MM.1S (cell line): ENCODE measurements around the gene NUP210.

Experiments
- DNase-seq: peaks from one replicate; pipeline ENCODE4 v3.0.0-alpha.2; 2015
- H2AFZ ChIP-seq: fragments of 300-600 bp; sonication (generic); 2 replicates; pipeline ENCODE4 v1.6.0; 2016; ENCODE audit warnings: antibody characterized with exemption, low read length
- H3F3A ChIP-seq: fragments of 300-600 bp; sonication (generic); 2 replicates; pipeline ENCODE4 v1.6.1; 2016; ENCODE audit warnings: mild to moderate bottlenecking, antibody characterized with exemption, low read length, moderate library complexity, mixed read lengths; ENCODE audit not compliant: insufficient read depth
- H3K27ac ChIP-seq: fragments of 300-600 bp; sonication (generic); 2 replicates; pipeline ENCODE4 v1.5.1; 2016; ENCODE audit warnings: mild to moderate bottlenecking, low read length
- H3K27me3 ChIP-seq: fragments of 300-600 bp; sonication (generic); replicated peaks from 2 replicates; pipeline ENCODE4 v1.6.0; 2016; ENCODE audit warnings: low read length; ENCODE audit not compliant: insufficient read depth
- H3K36me3 ChIP-seq: fragments of 300-600 bp; sonication (generic); replicated peaks from 2 replicates; pipeline ENCODE4 v1.6.1; 2016; ENCODE audit warnings: mild to moderate bottlenecking, low read length, mixed read lengths; ENCODE audit not compliant: insufficient read depth
- H3K4me1 ChIP-seq: fragments of 300-600 bp; sonication (generic); 2 replicates; pipeline ENCODE4 v1.6.1; 2016; ENCODE audit warnings: low read length, mixed read lengths
- H3K4me2 ChIP-seq: fragments of 300-600 bp; sonication (generic); 2 replicates; pipeline ENCODE4 v1.6.0; 2016; ENCODE audit warnings: low read depth, low read length
- H3K4me3 ChIP-seq: fragments of 300-600 bp; sonication (generic); 2 replicates; pipeline ENCODE4 v1.5.1; 2016; ENCODE audit warnings: low read length, mixed read lengths
- H3K79me2 ChIP-seq: fragments of 300-600 bp; sonication (generic); 2 replicates; pipeline ENCODE4 v1.6.1; 2016; ENCODE audit warnings: mixed run types, low read length, mixed read lengths
- H3K9ac ChIP-seq: fragments of 300-600 bp; sonication (generic); 2 replicates; pipeline ENCODE4 v1.6.1; 2016; ENCODE audit warnings: low read length, mixed read lengths
- H3K9me2 ChIP-seq: fragments of 300-600 bp; sonication (generic); replicated peaks from 2 replicates; pipeline ENCODE4 v1.6.1; 2016; ENCODE audit warnings: mild to moderate bottlenecking, low read length, mixed read lengths; ENCODE audit not compliant: insufficient read depth
- H3K9me3 ChIP-seq: fragments of 300-600 bp; sonication (generic); replicated peaks from 2 replicates; pipeline ENCODE4 v1.6.1; 2016; ENCODE audit warnings: mild to moderate bottlenecking, low read length, mixed read lengths; ENCODE audit not compliant: insufficient read depth
- H4K20me1 ChIP-seq: fragments of 300-600 bp; sonication (generic); 2 replicates; pipeline ENCODE4 v1.6.1; 2016; ENCODE audit warnings: mild to moderate bottlenecking, low read length, moderate library complexity, mixed read lengths; ENCODE audit not compliant: insufficient read depth
- EZH2 ChIP-seq: fragments of 300-600 bp; sonication (generic); optimal IDR thresholded peaks from 2 replicates; pipeline ENCODE3; 2017; ENCODE audit warnings: low read depth, mild to moderate bottlenecking, antibody characterized with exemption, low read length, mixed read lengths
- EZH2phosphoT487 ChIP-seq: fragments of 300-600 bp; sonication (generic); IDR thresholded peaks from 2 replicates; pipeline ENCODE4 v1.6.1; 2018; ENCODE audit warnings: antibody characterized with exemption, low read length
- TF ChIP-seq, protein P1 (sequence below): fragments of 300-600 bp; sonication (generic); IDR thresholded peaks from 2 replicates; pipeline ENCODE4 v1.5.1; 2016; ENCODE audit warnings: antibody characterized with exemption, low read length, mixed read lengths

Gene NUP210

GRCh38 chr3:13280811-13281506, 139.2 kb downstream of the NUP210 start:
- 0 out of 2 replicates have a peak, but pooled peaks cover 5% of the 10 kb centered on the region for H3K4me1 ChIP-seq
- H3K36me3 ChIP-seq, result no peaks in the 10 kb centered on the region
- TF ChIP-seq EZH2, result no peak
- H3K9me3 ChIP-seq, result no peaks in the 10 kb centered on the region
- no peaks in the 10 kb centered on the region; the same call in 1 of the 2 replicates for H3F3A ChIP-seq
- no peaks in the 10 kb centered on the region for H4K20me1 ChIP-seq
- H3K9ac ChIP-seq, result no peak overlapping the region
- no peaks in the 10 kb centered on the region for H3K79me2 ChIP-seq
- no peak overlapping the region for H2AFZ ChIP-seq
- no peaks in the 10 kb centered on the region for H3K9me2 ChIP-seq
- H3K27me3 ChIP-seq, result peaks cover 7% of the 10 kb centered on the region
- DNase-seq, result no peak
- no peak overlapping the region for H3K4me2 ChIP-seq
- H3K27ac ChIP-seq, result no peak overlapping the region
- H3K4me3 ChIP-seq, result no peak overlapping the region

GRCh38 chr3:13280122-13280790, 139.9 kb downstream of the NUP210 start:
- no peak for DNase-seq
- no peaks in the 10 kb centered on the region for H4K20me1 ChIP-seq
- H3K36me3 ChIP-seq, result no peaks in the 10 kb centered on the region
- TF ChIP-seq, protein P1, sequence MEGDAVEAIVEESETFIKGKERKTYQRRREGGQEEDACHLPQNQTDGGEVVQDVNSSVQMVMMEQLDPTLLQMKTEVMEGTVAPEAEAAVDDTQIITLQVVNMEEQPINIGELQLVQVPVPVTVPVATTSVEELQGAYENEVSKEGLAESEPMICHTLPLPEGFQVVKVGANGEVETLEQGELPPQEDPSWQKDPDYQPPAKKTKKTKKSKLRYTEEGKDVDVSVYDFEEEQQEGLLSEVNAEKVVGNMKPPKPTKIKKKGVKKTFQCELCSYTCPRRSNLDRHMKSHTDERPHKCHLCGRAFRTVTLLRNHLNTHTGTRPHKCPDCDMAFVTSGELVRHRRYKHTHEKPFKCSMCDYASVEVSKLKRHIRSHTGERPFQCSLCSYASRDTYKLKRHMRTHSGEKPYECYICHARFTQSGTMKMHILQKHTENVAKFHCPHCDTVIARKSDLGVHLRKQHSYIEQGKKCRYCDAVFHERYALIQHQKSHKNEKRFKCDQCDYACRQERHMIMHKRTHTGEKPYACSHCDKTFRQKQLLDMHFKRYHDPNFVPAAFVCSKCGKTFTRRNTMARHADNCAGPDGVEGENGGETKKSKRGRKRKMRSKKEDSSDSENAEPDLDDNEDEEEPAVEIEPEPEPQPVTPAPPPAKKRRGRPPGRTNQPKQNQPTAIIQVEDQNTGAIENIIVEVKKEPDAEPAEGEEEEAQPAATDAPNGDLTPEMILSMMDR, result no peak
- TF ChIP-seq EZH2phosphoT487 (no peak), EZH2 (no peak)
- no peaks in the 10 kb centered on the region for H3K79me2 ChIP-seq
- H3K9me3 ChIP-seq, result no peaks in the 10 kb centered on the region
- no peak overlapping the region for H2AFZ ChIP-seq
- H3F3A ChIP-seq, result no peaks in the 10 kb centered on the region; the same call in 1 of the 2 replicates
- H3K9ac ChIP-seq, result no peak overlapping the region
- no peak overlapping the region for H3K4me2 ChIP-seq
- 0 out of 2 replicates have a peak, but pooled peaks cover 5% of the 10 kb centered on the region for H3K4me1 ChIP-seq
- H3K9me2 ChIP-seq, result no peaks in the 10 kb centered on the region
- peaks cover 7% of the 10 kb centered on the region for H3K27me3 ChIP-seq
- H3K4me3 ChIP-seq, result no peak overlapping the region
- H3K27ac ChIP-seq, result no peak overlapping the region

GRCh38 chr3:13279532-13279910, 140.6 kb downstream of the NUP210 start:
- TF ChIP-seq, protein P1, result no peak
- TF ChIP-seq EZH2phosphoT487 (no peak), EZH2 (no peak)
- no peak overlapping the region for H3K27ac ChIP-seq
- 0 out of 2 replicates have a peak, but pooled peaks cover 5% of the 10 kb centered on the region for H3K4me1 ChIP-seq
- no peak overlapping the region for H3K9ac ChIP-seq
- no peaks in the 10 kb centered on the region for H4K20me1 ChIP-seq
- no peaks in the 10 kb centered on the region for H3K79me2 ChIP-seq
- no peaks in the 10 kb centered on the region; the same call in 1 of the 2 replicates for H3F3A ChIP-seq
- no peaks in the 10 kb centered on the region for H3K36me3 ChIP-seq
- peaks cover 7% of the 10 kb centered on the region for H3K27me3 ChIP-seq
- no peaks in the 10 kb centered on the region for H3K9me2 ChIP-seq
- no peak for DNase-seq
- no peak overlapping the region for H3K4me3 ChIP-seq
- H3K9me3 ChIP-seq, result no peaks in the 10 kb centered on the region
- no peak overlapping the region for H3K4me2 ChIP-seq
- H2AFZ ChIP-seq, result no peak overlapping the region
